ENCODE measurements around the gene MAGEB6B. TPM values are rescaled to one million over a fixed set of nuclear protein-coding genes. Genes with fewer than 3 reads are reported as not detected.

Gene MAGEB6B
- total RNA-seq, 3 donors from 2014 or later, result not detected

- H3K4me3 ChIP-seq, result no peak overlapping the region
- TF ChIP-seq, protein P1, sequence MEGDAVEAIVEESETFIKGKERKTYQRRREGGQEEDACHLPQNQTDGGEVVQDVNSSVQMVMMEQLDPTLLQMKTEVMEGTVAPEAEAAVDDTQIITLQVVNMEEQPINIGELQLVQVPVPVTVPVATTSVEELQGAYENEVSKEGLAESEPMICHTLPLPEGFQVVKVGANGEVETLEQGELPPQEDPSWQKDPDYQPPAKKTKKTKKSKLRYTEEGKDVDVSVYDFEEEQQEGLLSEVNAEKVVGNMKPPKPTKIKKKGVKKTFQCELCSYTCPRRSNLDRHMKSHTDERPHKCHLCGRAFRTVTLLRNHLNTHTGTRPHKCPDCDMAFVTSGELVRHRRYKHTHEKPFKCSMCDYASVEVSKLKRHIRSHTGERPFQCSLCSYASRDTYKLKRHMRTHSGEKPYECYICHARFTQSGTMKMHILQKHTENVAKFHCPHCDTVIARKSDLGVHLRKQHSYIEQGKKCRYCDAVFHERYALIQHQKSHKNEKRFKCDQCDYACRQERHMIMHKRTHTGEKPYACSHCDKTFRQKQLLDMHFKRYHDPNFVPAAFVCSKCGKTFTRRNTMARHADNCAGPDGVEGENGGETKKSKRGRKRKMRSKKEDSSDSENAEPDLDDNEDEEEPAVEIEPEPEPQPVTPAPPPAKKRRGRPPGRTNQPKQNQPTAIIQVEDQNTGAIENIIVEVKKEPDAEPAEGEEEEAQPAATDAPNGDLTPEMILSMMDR (IDR thresholded peaks at IDR 0.05), result no peak
- no peaks in the 10 kb centered on the region for H3K9me3 ChIP-seq
- no peaks in the 10 kb centered on the region for H3K4me1 ChIP-seq (ENCODE audit: low read depth)
- intact Hi-C loops (cut with DNase I, micrococcal nuclease), result no loop called here
- no peaks in the 10 kb centered on the region for H3K36me3 ChIP-seq (ENCODE audit: low read depth)
- DNase-seq (no peak), ATAC-seq (no peak)
These were observed 47.6 kb downstream of the MAGEB6B start for GRCh38 chrX:26208012-26208411.

Other genes with a start within 250 kb of the MAGEB6B start
- gene MAGEB18, start 22.3 kb upstream of the MAGEB6B start, total RNA-seq, result not detected
- gene MAGEB6, start 31.8 kb downstream of the MAGEB6B start, total RNA-seq, result not detected
- gene MAGEB5, start 55.6 kb downstream of the MAGEB6B start, total RNA-seq, result not detected

Data from mucosa of descending colon (tissue), 3 donors.